ENCODE measurements around the gene FILIP1L.
"Not testable (repeated sequence)": the region's sequence is repeated elsewhere in the genome, so short reads cannot be mapped to it uniquely, and the experiment has no call there.

FILIP1L gene

DNA sequence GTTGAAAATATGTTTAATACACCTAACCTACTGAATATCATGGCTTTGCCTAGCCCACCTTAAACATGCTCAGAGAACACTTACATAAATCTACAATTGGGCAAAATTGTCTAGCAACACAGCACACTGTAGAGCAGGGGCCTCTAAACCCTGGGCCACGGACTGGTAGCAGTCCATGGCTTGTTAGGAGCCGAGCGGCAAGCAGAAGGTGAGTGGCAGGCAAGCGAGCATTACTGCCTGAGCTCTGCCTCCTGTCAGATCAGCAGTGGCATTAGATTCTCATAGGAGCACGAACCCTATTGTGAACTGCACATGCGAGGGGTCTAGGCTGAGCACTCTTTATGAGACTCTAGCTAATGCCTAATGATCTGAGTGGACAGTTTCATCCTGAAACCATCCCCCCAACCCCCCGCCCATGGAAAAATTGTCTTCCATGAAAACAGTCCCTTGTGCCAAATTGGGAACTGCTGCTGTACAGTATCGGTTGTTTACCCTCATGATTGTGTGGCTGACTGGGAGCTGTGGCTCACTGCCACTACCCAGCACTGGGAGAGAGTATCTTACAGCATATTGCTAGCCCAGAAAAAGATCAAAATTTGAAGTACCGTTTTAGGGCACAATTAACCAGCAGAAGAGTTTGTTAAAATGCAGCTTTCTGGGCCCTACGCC lies 270.6 kb downstream of the FILIP1L start:
- no peak for DNase-seq (ENCODE audit: low read depth in 2 of 2)

DNA sequence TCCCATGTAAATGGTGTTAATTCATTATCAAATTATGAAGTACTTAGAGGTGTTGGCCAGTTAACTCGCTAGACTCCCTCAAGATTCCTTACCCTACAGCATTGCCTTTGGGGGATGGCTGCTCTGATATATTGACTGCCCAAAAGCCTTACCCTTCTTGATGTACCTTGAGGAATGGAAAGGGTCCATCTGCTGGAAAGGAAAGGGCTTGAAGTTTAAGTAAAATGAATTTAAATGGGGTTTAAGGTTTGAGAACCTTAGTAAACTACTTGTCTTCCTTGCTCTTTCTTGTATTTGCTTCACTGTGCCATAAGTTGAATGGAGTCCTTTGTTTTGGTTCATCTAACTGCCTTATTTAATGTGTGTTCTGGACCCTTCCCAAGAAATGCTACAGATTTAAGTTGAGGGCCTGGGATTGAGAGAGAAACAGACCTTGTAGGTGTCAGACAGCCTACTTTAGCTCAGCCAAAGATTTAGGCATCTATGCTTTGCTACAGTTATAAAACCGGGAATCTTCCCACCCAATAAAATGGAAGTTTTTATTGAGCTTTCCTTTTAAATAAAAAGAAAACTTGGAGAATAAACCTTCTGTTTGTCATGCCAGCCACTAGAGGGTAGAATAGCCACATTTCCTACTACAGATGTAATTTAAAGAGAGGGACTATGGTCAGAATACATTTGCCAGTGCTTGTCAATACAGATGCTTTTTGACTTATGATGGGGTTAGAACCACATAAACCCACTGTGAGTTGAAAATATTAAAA lies 271.3 kb downstream of the FILIP1L start:
- DNase-seq (ENCODE audit: low read depth in 2 of 2): no peak

DNA sequence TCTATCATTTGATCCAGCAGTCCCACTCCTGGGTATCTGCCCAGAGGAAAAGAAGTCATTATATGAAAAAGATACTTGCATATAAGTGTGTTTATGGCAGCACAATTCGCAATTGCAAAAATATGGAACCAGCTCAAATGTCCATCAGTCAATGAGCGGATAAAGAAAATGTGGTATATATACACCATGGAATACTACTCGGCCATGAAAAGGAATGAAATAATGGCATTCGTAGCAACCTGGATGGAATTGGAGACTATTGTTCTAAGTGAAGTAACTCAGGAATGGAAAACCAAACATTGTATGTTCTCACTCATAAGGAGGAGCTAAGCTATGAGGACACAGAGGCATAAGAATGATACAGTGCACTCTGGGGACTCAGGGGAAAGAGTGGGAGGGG lies 272.4 kb downstream of the FILIP1L start:
- not testable (repeated sequence) for DNase-seq (ENCODE audit: low read depth in 2 of 2)

DNA sequence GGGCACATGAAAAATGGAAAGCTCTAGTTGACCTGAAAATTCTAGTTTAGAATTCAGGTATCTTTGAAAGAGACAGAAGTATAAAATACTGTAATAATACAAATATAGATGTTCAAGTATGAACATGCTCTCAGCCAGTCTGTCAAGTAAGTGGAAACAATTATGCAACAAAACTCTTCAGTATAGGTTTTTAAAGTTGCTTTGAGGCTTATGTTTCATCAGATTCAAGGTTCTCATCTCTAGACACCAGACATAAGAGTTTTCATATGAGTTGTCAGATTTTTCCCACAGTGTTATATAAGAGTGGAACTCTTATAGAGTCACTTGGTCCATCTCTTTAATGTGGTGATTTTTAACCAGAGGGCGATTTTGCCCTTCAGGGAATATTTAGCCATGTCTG lies 274.7 kb downstream of the FILIP1L start:
- no peak for DNase-seq (ENCODE audit: low read depth in 2 of 2)

DNA sequence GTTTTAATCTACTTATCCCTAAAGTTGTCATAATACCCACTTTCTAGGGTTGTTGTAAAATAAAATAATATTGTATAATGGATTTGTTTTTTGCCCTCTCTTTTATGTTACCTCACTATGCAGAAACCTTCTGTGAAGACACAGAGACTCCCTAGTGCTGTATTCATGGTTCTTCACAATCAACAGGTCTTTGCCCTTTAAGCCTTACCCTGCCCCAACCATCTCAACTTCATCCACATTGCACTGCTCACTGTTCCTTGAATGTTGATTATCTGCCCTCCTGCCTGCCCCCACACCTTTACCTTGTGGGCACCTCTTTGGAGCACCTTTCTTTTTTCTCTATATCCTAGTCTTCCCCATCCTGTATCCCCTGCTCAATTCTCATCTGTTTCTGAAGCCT lies 275.5 kb downstream of the FILIP1L start:
- no peak for DNase-seq (ENCODE audit: low read depth in 2 of 2)

DNA sequence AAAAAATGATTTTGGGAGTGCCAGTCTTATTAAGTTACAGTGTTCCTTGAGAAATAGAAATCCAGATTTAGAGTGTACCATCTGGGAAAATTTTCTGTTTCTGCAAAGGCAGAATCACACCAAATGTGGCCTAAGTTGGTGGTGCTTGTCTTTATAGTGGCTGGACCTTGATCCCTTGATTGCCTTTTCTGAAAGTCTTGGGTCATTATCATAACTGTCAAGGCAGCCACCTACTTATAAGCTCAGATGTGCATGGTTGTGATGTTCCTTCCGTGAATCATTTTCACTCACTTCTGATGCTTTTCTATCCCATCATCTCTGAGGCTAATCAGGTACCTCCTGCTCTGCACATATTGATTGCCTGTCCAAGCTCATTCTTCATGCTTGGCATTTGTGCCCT lies 276.6 kb downstream of the FILIP1L start:
- DNase-seq (ENCODE audit: low read depth in 2 of 2): no peak

DNA sequence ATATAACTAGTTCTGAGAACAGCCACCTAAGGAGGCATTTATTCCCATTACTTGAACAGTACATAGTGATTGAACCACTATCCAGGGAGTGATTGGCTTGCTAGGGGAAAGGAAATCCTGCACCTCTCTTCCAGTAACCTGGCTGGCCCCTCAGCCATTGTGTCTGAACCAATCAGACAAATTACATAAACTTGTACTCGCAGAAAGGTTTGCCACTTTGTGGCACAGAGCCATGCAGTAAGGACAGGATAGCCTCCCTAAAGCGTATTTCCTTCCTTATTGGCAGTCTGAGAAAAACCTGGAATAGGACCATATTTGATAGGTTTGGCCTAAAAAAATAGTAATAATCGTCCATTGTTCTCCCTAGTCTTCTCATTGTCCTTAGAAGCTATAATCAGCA lies 277.6 kb downstream of the FILIP1L start:
- no peak for DNase-seq (ENCODE audit: low read depth in 2 of 2)

DNA sequence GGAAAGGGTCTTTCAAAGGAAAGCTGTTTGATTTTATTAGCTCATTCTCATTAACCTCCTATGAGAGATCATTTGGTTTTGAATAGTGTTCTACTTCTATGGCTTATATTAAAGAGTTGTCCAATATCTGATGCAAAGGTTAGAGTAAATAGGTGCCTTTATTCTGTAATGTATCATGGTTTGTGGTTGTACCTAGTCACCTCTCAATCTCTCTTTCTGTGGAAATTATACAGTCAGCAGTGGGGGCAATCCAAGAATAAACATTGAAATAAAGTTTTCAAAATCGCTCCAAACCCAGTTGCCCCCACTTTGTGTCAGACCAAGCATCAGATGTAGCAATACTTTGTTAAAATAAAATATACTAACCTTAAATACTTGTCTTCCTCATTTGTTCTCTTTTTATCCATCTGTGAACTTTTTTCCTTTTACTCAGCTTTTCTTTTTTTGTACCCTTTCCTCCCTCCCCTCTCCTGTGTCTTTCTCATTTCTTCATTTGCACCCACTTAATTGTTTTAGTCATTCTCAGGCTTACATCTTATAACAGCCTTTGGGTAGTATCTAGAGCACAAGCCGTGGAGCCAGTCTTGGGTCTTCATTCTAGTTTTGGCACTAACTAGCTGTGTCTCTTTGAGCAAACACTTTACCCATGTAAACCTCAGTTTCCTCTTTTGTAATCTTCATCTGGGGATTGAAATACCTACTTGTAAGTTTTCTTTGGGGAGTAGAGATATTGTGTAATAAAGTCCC lies 279.9 kb downstream of the FILIP1L start:
- no peak for DNase-seq (ENCODE audit: low read depth in 2 of 2)

DNA sequence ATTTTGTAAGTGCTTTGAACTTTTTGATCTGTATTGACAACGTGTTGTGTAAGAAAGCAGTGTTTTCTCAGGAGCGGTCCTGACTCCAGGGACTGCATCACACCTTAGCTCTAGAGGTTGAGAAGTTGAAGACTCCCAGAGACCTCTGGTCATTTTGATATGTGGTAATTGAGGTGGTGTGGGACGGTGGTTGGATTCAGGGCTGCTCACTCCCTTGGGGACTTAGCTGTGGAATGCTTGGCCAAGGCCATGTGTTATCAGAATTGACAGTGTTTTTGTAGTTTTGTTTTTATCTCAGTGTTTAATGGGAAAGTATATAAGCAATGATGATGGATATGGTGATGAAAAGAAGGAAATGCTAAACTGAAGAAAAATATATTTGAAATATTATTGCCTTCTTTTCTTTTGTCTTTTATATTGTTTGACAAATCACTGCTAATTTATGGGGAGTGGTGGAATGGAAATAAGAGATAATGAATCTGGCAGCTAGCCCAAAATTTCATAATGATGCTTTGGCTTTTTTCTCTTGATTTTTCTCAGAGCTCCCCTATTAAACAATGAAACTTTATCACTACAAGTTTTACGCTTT lies 280.6 kb downstream of the FILIP1L start:
- DNase-seq (ENCODE audit: low read depth in 2 of 2): no peak

DNA sequence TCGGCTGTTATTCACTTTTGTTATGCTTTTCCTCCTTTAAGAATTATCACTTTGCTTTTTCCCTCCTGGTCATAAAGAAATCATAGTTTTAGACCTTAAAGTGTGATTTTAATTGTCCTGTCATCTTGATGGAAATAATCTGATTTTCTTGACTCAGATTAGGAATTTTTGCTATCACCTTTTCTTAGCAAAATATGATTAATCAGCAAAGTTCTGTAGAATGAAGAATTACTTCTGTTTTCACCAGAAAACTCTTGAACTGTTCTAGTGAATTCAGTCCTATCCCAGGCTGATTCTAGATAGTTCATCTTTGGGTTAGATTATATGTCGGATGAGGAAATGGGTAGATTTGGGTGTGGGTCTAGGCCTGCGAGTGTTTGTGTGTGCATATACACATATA lies 284.5 kb downstream of the FILIP1L start:
- DNase-seq (ENCODE audit: low read depth in 2 of 2): no peak

DNA sequence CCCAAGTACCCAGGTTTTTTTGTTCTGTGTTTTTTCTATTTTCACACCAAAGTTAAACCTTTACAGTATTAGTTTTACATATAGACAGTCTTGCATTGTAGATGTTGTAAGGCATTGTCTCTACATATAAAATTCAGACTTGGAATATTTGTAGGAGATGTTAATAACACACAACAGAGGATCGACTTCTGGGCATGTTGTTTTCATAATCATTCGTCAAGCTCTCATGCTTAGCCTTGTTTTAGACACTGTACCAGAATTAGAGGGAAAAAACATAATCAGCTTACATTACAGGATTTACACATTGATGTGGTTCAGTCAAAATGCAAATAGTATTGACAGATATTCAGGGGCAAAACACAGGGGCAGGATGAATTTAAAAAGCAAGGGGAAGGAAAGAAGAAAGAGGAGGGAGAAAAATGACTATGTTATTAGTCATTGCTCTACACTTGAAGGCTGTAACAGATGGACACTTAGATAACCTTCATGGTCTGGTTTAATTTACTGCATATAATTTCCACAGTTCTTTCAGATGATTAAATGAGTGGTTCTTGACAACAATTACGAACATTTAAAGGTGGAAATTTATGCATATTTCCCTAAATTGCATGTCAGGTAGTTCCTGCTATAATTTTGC lies 289.2 kb downstream of the FILIP1L start:
- no peak for DNase-seq (ENCODE audit: low read depth in 2 of 2)

DNA sequence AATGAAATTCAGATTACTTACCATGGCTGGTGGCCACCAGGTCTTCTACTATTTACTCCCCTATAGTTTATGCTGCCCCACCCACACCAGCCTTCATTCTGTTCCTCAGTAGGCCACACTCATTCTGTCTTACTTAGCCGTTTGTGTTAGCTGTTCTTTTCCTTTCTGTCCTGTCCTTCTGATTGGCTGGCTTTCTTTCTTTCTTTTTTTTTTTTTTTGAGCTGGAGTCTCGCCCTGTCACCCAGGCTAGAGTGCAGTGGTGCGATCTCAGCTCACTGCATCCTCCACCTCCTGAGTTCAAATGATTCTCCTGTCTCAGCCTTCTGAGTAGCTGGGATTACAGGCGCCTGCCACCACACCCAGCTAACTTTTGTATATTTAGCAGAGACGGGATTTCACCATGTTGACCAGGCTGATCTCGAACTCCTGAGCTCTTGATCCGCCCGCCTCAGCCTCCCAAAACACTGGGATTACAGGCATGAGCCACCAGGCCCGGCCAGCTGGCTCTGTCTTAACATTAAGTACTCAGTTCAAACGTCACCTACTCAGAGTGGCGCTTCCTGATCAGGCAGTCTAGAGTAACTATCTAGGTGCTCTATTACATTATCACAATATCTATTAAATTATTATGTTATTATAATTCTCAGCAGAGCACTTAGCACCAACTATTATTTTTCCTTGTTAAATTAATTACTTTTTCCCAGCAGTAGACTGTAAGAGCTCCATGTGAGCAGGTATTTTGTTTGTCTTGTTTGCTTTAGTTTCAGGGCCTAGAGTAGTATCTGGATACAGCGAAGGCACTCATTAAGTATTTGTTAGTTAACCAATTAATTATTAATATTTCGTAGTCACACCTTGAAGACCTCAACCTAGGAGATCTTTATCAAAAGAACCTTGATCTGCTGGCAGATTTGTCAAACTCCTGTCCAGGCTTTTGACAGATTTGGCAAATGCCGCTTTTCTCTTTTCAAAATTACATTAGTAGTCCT lies 290.3 kb downstream of the FILIP1L start:
- DNase-seq (ENCODE audit: low read depth in 2 of 2): no peak

DNA sequence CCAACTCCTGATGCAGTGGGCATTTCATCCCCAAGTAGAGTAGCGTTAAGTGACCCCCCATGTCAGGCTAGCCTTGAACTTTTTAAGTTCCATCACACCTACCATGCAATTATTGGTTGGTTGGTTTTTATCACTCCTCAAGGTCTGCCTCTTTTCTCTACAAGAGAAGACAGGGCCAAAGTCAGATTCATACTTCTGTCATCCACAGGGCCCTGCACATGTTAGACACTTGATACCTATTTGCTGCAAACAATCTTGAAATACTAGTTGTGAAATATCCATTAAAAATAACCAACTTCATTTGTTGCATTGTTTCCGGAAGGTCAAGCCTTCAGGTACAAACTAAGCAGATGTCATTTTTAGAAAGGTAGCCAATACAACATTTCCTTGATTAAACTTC lies 295.5 kb downstream of the FILIP1L start:
- DNase-seq (ENCODE audit: low read depth in 2 of 2): no peak

DNA sequence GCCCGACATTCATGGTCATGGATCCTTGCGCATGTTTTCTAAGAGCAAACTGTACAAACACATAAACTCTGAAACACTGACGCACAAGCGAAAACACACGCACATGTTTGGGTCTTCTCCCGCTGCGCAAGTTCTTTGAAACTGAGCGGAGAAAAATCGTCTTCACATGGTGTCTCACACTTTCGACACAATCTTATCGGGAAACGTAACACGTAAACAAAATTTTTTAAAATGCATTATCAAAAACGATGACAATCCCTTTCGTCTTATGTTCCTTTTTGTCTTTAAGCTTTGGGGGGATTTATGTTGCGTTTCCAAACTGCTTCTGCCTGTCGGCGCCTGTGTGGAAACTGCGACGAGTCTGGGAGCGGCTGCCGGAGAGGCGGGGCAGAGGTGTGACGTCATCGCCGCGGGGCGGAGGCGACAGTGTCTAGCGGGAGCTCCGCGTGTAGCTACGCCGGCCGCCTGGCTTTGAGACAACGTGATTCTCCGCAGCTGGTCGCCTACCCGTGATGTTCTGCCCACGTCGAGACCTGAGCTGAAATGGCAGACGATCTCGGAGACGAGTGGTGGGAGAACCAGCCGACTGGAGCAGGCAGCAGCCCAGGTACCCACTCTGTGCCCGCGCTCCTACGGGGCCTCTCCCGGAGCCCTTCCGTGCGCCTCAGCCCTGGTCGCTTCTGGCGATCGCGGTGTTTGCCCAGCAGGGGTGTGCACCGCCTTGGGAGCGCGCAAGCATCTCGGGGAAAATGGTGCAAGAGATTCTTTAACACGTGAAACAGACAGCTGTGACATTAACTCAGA lies 296.7 kb downstream of the FILIP1L start, which contains the start of gene CMSS1:
CMSS1 (plus strand) TSS at position 426 of the 804 bp plus-strand sequence.
- peak; percentile 80 to 96 for DNase-seq (ENCODE audit: low read depth in 2 of 2)

DNA sequence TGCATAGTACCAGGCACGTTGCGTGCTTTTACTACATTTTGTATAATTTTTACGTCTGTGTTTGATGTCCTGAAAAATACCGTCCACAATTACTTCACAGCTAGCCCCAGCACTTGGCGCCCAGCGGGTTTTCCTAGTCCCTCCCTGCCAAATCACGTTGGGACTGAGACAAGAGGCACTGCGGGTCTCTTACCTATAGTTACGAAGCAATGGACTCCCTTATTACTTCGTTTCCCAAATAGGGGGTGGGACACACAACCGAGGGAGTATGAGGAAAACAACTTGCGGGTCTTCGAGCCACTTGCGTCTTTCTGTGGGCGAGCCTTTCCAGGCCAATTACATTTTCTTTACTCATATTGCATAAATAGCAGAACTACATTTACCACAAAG lies 297.3 kb downstream of the FILIP1L start:
- DNase-seq (ENCODE audit: low read depth in 2 of 2): no peak

DNA sequence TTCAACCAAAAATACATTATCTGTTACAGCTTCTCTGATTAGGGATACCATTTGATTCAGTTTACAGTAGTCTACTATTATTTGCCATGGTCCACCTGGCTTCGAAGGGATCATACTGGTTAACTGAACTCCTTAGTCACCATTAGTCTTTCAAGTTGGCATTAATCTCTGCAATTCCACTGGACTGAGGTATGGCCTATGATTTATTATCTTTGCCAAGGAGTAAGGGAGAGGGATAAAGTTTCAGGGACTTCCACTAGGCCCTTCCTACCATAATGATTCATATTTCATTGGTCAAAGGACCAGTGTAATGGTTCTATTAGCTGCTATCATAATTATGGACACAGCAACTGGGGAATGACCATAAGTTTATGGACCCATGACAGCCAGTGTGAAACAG lies 303.9 kb downstream of the FILIP1L start:
- DNase-seq (ENCODE audit: low read depth in 2 of 2): no peak

DNA sequence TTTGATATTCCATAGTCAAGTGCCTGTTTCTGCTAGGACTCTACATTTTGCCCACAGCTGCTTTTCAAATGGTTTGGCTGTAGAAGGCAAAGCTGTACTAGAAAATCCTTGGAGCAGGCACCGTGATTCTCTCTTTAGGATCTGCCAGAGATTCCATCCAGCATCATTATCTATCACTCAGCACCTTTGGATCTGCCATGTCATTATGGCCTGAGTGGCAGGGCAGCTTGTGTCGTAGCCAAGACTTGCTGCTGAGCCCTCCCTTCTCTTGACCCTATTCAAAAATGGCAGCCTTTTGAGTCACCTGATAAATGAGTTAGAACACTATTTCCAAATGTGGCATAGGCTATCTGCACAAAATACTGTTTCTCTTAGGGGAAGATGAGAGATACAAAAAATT lies 304.7 kb downstream of the FILIP1L start:
- DNase-seq (ENCODE audit: low read depth in 2 of 2): no peak

DNA sequence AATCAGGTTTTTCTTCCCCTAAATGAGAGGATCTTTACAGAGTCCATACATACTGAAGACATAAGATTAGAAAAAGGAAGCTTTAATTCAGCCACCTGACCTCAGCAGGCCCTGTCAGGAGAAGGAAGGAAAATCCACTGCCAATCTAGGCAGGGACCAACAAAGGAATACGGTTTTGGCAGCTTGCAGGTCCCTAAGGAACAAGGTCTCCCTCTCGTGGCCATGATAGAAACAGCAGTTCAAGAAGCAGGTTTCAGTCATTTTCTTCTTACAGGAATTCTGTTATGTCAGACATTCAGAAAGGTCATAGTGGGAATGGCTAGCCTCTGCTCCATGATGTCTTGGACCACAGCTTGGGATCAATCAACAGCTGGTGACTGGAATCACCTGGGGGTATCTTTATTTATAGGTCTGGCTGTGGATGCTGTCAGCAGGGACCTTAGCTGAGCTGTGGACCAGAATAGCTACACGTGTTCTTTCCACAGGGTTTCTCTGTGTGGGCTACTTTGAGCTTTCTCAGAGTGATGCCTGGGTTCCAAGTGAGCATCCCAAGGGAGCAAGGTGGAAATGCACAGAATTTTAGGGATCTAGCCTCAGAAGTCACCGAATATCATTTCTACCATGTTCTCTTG lies 306.0 kb downstream of the FILIP1L start:
- no peak for DNase-seq (ENCODE audit: low read depth in 2 of 2)

DNA sequence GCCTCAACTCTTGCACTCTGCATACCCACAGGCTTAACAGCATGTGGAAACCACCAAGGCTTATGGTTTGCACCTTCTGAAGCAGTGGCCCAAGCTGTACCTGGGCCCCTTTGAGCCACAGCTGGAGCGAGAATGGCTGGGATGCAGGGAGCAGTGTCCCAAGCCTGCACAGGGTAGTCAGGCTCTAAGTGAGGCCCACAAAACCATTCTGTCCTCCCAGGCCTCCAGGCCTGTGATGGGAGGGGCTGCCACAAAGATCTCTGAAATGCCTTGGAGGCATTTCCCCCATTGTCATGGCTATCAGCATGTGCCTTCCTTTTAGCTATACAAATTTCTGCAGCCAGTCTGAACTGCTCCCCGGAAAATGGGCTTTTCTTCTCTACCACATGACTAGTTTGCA lies 309.1 kb downstream of the FILIP1L start:
- DNase-seq (ENCODE audit: low read depth in 2 of 2): no peak
